ENCODE data around the gene FAM227B.

Gene FAM227B

GRCh38 chr15:49415638-49416037, 205.0 kb downstream of the FAM227B start:
- H3K9ac ChIP-seq: no peak overlapping the region
- no peak overlapping the region for H3K27ac ChIP-seq
- H3K36me3 ChIP-seq (ENCODE audit: insufficient read depth): no peaks in the 10 kb centered on the region
- no peaks in the 10 kb centered on the region for H4K20me1 ChIP-seq (ENCODE audit: insufficient read depth)
- no peaks in the 10 kb centered on the region for H3K79me2 ChIP-seq (ENCODE audit: insufficient read depth, low read depth)
- H2AFZ ChIP-seq (ENCODE audit: low read depth): no peak overlapping the region
- no peak overlapping the region for H3K4me3 ChIP-seq (IDR thresholded peaks at IDR 0.05; ENCODE audit: insufficient read depth, low read depth, low read length)
- no peak overlapping the region for H3K4me2 ChIP-seq
- no peaks in the 10 kb centered on the region for H3K4me1 ChIP-seq (ENCODE audit: low read depth, poor library complexity, severe bottlenecking)
- H3K27me3 ChIP-seq (ENCODE audit: insufficient read depth, low read depth): no peaks in the 10 kb centered on the region
- TF ChIP-seq, protein P1, sequence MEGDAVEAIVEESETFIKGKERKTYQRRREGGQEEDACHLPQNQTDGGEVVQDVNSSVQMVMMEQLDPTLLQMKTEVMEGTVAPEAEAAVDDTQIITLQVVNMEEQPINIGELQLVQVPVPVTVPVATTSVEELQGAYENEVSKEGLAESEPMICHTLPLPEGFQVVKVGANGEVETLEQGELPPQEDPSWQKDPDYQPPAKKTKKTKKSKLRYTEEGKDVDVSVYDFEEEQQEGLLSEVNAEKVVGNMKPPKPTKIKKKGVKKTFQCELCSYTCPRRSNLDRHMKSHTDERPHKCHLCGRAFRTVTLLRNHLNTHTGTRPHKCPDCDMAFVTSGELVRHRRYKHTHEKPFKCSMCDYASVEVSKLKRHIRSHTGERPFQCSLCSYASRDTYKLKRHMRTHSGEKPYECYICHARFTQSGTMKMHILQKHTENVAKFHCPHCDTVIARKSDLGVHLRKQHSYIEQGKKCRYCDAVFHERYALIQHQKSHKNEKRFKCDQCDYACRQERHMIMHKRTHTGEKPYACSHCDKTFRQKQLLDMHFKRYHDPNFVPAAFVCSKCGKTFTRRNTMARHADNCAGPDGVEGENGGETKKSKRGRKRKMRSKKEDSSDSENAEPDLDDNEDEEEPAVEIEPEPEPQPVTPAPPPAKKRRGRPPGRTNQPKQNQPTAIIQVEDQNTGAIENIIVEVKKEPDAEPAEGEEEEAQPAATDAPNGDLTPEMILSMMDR (conservative IDR thresholded peaks at IDR 0.05; ENCODE audit: low read depth, low read length): no peak

DNA sequence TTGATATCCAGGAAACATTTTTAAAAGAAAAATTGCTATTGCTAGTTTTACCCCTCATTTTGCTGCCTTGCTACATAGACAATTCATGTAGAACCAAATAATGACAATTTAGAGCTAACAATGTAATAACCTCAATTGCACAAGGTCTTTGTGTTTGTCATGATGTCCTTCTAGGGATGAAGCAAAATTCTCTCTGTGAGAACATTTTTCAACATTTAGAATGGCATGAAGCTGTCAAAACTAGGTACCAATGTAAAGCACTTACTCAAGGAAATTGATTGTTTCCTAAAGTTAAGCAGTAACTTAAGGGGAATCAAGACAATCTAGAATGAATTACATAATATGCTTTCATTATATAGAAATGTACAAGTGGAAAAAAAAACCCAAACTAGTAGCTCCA, 205.5 kb downstream of the FAM227B start:
- H3K36me3 ChIP-seq (ENCODE audit: insufficient read depth): no peaks in the 10 kb centered on the region
- TF ChIP-seq, protein P1 (conservative IDR thresholded peaks at IDR 0.05; ENCODE audit: low read depth, low read length): no peak
- no peak overlapping the region for H3K27ac ChIP-seq
- no peaks in the 10 kb centered on the region for H3K4me1 ChIP-seq (ENCODE audit: low read depth, poor library complexity, severe bottlenecking)
- H3K9ac ChIP-seq: no peak overlapping the region
- no peaks in the 10 kb centered on the region for H3K79me2 ChIP-seq (ENCODE audit: insufficient read depth, low read depth)
- no peak overlapping the region for H3K4me2 ChIP-seq
- no peaks in the 10 kb centered on the region for H4K20me1 ChIP-seq (ENCODE audit: insufficient read depth)
- H3K27me3 ChIP-seq (ENCODE audit: insufficient read depth, low read depth): no peaks in the 10 kb centered on the region
- H2AFZ ChIP-seq (ENCODE audit: low read depth): no peak overlapping the region
- H3K4me3 ChIP-seq (IDR thresholded peaks at IDR 0.05; ENCODE audit: insufficient read depth, low read depth, low read length): no peak overlapping the region

- H3K79me2 ChIP-seq (ENCODE audit: insufficient read depth, low read depth): no peaks in the 10 kb centered on the region
- no peak overlapping the region for H3K27ac ChIP-seq
- TF ChIP-seq, protein P1 (conservative IDR thresholded peaks at IDR 0.05; ENCODE audit: low read depth, low read length): no peak
- H3K4me1 ChIP-seq (ENCODE audit: low read depth, poor library complexity, severe bottlenecking): no peaks in the 10 kb centered on the region
- no peaks in the 10 kb centered on the region for H3K36me3 ChIP-seq (ENCODE audit: insufficient read depth)
- H3K4me3 ChIP-seq (IDR thresholded peaks at IDR 0.05; ENCODE audit: insufficient read depth, low read depth, low read length): no peak overlapping the region
- H3K9ac ChIP-seq: no peak overlapping the region
- no peak overlapping the region for H2AFZ ChIP-seq (ENCODE audit: low read depth)
- H3K27me3 ChIP-seq (ENCODE audit: insufficient read depth, low read depth): no peaks in the 10 kb centered on the region
- H4K20me1 ChIP-seq (ENCODE audit: insufficient read depth): no peaks in the 10 kb centered on the region
- H3K4me2 ChIP-seq: no peak overlapping the region
Observed at GRCh38 chr15:49412797-49413196, 207.8 kb downstream of the FAM227B start.

GRCh38 chr15:49410641-49411040, 210.0 kb downstream of the FAM227B start:
- Histone ChIP-seq H3K9ac (no peak overlapping the region), H3K36me3 (ENCODE audit: insufficient read depth) (no peaks in the 10 kb centered on the region), H3K4me1 (ENCODE audit: low read depth, poor library complexity, severe bottlenecking) (no peaks in the 10 kb centered on the region), H4K20me1 (ENCODE audit: insufficient read depth) (no peaks in the 10 kb centered on the region), H2AFZ (ENCODE audit: low read depth) (no peak overlapping the region), H3K79me2 (ENCODE audit: insufficient read depth, low read depth) (no peaks in the 10 kb centered on the region), H3K27ac (no peak overlapping the region), H3K4me3 (IDR thresholded peaks at IDR 0.05; ENCODE audit: insufficient read depth, low read depth, low read length) (no peak overlapping the region), H3K27me3 (ENCODE audit: insufficient read depth, low read depth) (no peaks in the 10 kb centered on the region), H3K4me2 (no peak overlapping the region)
- TF ChIP-seq, protein P1 (conservative IDR thresholded peaks at IDR 0.05; ENCODE audit: low read depth, low read length): no peak

All from KMS-11 (cell line).